Measurements from ENCODE around the gene TMEM174. TPM values are rescaled to one million over a fixed set of nuclear protein-coding genes. Genes with fewer than 3 reads are reported as not detected.

TMEM174 gene
- total and polyA plus RNA-seq, 4 donors = not detected

DNA sequence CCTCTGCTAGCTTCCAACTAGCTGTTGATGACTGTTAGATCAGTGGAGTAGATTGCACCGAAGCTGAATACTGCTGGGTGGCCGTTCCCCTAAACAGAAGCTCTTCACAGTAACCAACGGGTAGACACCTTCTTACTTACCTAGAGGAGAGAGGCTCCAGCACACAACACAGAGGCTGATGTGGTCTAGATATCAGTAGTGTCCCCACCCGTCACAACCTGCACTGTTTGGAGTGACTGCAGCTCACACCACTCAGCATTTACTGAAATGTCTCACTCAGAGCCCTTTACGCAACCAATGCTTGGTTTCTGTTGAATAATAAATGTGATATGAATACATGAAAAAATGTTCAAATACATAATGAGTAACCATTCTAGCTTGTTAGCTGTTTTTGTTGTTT lies 5.3 kb downstream of the TMEM174 start:
- DNase-seq (ENCODE audit: low spot score) = no peak
- Histone ChIP-seq H3K4me3 (ENCODE audit: low read depth in 1 of 3, low read length in 3 of 3) (no peak overlapping the region), H3K27me3 (ENCODE audit: control insufficient read depth in 4 of 4, insufficient read depth in 4 of 4, low read length in 3 of 4) (peaks cover 0 to 8% (median under 1%) of the 10 kb centered on the region in 4 donors), H3K9ac (ENCODE audit: low read depth in 1 of 2, low read length in 2 of 2) (no peak overlapping the region), H3K27ac (ENCODE audit: low read depth in 1 of 2, low read length in 2 of 2) (no peak overlapping the region), H3K36me3 (ENCODE audit: control insufficient read depth in 4 of 4, insufficient read depth in 3 of 4, low read depth in 1 of 4, low read length in 3 of 4) (no peaks in the 10 kb centered on the region), H3K9me3 (ENCODE audit: control insufficient read depth in 4 of 4, low read length in 3 of 4) (no peaks in the 10 kb centered on the region), H3K4me1 (ENCODE audit: control insufficient read depth in 4 of 4, insufficient read depth in 4 of 4, low read length in 3 of 4) (no peaks in the 10 kb centered on the region)
- WGBS = 81% methylated on average over 5 of the region's 5 CpGs
- TF ChIP-seq RXRA (IDR thresholded peaks at IDR 0.05) = no peak
- TF ChIP-seq NR2F2 (IDR thresholded peaks at IDR 0.05) = no peak
- no peak for TF ChIP-seq FOXA2 (IDR thresholded peaks at IDR 0.05)
- no peak for TF ChIP-seq JUND (IDR thresholded peaks at IDR 0.05)
- no peak for TF ChIP-seq REST (IDR thresholded peaks at IDR 0.05)
- no peak for TF ChIP-seq HNF4A (conservative IDR thresholded peaks at IDR 0.05)
- TF ChIP-seq ATF3 (IDR thresholded peaks at IDR 0.05) = no peak
- no peak for TF ChIP-seq TAF1 (conservative IDR thresholded peaks at IDR 0.05)
- no peak for TF ChIP-seq GABPA (IDR thresholded peaks at IDR 0.05 in 1 of 2, conservative IDR thresholded peaks at IDR 0.05 in 1 of 2)
- TF ChIP-seq EGR1 (IDR thresholded peaks at IDR 0.05; ENCODE audit: low read depth in 2 of 2) = no peak
- no peak for TF ChIP-seq SP1 (IDR thresholded peaks at IDR 0.05)
- TF ChIP-seq, protein P1, sequence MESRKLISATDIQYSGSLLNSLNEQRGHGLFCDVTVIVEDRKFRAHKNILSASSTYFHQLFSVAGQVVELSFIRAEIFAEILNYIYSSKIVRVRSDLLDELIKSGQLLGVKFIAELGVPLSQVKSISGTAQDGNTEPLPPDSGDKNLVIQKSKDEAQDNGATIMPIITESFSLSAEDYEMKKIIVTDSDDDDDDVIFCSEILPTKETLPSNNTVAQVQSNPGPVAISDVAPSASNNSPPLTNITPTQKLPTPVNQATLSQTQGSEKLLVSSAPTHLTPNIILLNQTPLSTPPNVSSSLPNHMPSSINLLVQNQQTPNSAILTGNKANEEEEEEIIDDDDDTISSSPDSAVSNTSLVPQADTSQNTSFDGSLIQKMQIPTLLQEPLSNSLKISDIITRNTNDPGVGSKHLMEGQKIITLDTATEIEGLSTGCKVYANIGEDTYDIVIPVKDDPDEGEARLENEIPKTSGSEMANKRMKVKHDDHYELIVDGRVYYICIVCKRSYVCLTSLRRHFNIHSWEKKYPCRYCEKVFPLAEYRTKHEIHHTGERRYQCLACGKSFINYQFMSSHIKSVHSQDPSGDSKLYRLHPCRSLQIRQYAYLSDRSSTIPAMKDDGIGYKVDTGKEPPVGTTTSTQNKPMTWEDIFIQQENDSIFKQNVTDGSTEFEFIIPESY (IDR thresholded peaks at IDR 0.05) = no peak
- TF ChIP-seq, protein P2, sequence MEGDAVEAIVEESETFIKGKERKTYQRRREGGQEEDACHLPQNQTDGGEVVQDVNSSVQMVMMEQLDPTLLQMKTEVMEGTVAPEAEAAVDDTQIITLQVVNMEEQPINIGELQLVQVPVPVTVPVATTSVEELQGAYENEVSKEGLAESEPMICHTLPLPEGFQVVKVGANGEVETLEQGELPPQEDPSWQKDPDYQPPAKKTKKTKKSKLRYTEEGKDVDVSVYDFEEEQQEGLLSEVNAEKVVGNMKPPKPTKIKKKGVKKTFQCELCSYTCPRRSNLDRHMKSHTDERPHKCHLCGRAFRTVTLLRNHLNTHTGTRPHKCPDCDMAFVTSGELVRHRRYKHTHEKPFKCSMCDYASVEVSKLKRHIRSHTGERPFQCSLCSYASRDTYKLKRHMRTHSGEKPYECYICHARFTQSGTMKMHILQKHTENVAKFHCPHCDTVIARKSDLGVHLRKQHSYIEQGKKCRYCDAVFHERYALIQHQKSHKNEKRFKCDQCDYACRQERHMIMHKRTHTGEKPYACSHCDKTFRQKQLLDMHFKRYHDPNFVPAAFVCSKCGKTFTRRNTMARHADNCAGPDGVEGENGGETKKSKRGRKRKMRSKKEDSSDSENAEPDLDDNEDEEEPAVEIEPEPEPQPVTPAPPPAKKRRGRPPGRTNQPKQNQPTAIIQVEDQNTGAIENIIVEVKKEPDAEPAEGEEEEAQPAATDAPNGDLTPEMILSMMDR (IDR thresholded peaks at IDR 0.05; ENCODE audit: low read depth, low read length, missing input control) = no peak
- TF ChIP-seq RAD21 (IDR thresholded peaks at IDR 0.05) = no peak
- no peak for TF ChIP-seq FOXA1 (IDR thresholded peaks at IDR 0.05)
- TF ChIP-seq, protein P3, sequence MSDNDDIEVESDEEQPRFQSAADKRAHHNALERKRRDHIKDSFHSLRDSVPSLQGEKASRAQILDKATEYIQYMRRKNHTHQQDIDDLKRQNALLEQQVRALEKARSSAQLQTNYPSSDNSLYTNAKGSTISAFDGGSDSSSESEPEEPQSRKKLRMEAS (IDR thresholded peaks at IDR 0.05) = no peak
- TF ChIP-seq HNF4G (IDR thresholded peaks at IDR 0.05) = no peak
- no peak for TF ChIP-seq YY1 (IDR thresholded peaks at IDR 0.05)
